ENCODE data around the gene LARP6.
"Not testable (repeated sequence)": the region's sequence is repeated elsewhere in the genome, so short reads cannot be mapped to it uniquely, and the experiment has no call there.

Gene LARP6

DNA sequence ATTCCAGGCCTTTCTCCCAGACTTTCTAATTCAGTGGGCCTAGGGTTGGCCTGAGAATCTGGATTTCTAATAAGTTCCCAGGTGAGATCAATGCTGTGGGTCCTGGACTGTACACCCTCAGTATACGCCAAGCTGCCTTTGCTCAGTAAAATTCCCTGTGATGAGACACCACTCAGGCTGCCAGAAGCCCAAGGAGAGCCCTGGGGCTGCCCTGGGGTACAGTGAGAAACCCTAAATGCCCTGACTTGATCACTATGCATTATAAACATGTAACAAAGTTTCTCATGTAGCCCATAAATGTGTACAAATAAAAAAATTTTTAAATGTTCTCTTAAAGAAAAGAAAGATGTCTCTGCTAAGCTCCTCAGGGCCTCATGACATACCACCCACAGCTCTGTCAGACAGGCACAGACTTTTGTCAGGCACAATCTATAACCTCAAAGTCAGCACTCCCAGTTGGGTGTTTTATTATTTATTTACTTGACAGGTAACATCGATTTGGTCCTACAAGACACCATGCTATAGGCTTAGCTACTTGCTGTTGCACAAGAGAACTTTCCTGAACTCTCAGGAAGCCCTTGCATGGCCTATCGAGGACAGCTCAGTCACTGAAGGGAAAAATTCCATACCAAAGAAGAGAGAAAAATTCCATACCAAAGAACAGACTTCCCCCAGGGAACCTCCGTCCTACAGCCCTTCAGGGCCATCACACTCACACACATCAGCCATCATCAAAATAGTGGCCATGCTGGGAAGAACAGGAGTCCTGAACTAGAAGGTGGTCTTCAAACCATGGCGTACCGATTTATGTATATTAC, 22.7 kb downstream of the LARP6 start:
- in situ Hi-C loops (cut with MboI; ENCODE audit: low sequenced_read_pairs), result no loop called here

- in situ Hi-C loops (cut with MboI; ENCODE audit: low sequenced_read_pairs), result no loop called here
Measured at GRCh38 chr15:70830615-70831014, 23.3 kb downstream of the LARP6 start.

GRCh38 chr15:70829371-70830166, 24.4 kb downstream of the LARP6 start:
- in situ Hi-C loops (cut with MboI; ENCODE audit: low sequenced_read_pairs), result no loop called here

DNA sequence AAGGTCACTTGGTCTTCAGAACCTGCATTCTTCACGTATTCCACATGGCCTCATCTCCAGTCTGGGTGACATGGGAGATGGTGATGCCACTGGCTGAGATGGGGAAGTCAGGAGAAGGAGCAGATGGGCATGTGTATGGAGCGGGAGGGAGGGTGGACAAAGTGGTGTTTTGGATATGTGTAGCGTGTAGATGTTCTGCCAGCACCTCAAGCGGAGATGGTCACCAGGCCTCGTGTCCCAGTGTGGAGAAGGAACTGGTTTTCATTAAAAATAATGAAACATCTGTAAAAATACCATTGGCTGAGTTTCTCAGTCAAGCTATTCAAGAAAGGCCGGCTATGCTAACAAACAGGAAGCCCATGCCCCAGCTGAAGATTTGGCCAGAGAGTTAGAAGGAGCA, 26.2 kb downstream of the LARP6 start:
- in situ Hi-C loops (cut with MboI; ENCODE audit: low sequenced_read_pairs), result no loop called here

DNA sequence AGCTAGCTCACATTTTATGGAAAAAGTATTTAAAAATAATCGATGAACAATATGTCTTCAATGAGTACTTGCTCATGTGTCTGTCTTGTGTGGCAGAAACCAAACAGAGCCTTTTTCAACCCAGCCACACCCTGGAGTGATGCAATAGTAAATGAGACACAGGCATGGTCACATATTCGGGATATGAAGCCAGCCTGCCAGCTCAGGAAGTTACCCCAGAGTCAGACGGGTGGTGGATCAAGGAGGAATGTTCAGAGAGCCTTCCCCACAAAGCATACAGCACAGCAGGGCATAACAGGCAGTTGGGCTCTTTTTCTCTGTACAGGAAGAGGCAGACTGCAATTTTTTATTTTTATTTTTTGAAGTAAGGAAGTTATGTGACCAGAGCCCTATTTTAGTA, 27.3 kb downstream of the LARP6 start:
- in situ Hi-C loops (cut with MboI; ENCODE audit: low sequenced_read_pairs), result no loop called here

- in situ Hi-C loops (cut with MboI; ENCODE audit: low sequenced_read_pairs), result no loop called here
Measured at GRCh38 chr15:70825841-70826240, 28.1 kb downstream of the LARP6 start.

GRCh38 chr15:70823196-70823595, 30.8 kb downstream of the LARP6 start:
- in situ Hi-C loops (cut with MboI; ENCODE audit: low sequenced_read_pairs), result no loop called here

- in situ Hi-C loops (cut with MboI; ENCODE audit: low sequenced_read_pairs), result no loop called here
Measured at GRCh38 chr15:70820214-70820613, 33.7 kb downstream of the LARP6 start.

DNA sequence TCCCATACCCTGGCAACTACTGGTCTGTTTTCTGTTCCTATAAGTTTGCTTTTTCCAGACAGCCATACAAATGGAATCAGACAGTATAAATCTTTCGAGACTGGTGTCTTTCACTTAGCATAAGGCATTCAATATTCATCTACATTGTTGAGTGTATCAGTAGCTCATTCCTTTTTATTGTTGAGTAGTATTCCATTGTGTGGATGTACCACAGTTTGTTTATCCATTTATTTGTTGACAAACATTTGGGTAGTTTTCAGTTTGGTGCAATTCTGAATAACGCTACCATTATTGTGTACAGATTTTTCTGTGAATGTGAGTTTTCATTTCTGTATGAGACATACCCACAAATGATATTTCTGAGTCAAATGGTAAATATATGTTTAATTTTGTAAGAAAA, 35.4 kb downstream of the LARP6 start:
- in situ Hi-C loops (cut with MboI; ENCODE audit: low sequenced_read_pairs), result no loop called here

- in situ Hi-C loops (cut with MboI; ENCODE audit: low sequenced_read_pairs), result no loop called here
Measured at GRCh38 chr15:70817266-70817665, 36.7 kb downstream of the LARP6 start.

GRCh38 chr15:70815604-70816003, 38.4 kb downstream of the LARP6 start:
- in situ Hi-C loops (cut with MboI; ENCODE audit: low sequenced_read_pairs), result no loop called here

DNA sequence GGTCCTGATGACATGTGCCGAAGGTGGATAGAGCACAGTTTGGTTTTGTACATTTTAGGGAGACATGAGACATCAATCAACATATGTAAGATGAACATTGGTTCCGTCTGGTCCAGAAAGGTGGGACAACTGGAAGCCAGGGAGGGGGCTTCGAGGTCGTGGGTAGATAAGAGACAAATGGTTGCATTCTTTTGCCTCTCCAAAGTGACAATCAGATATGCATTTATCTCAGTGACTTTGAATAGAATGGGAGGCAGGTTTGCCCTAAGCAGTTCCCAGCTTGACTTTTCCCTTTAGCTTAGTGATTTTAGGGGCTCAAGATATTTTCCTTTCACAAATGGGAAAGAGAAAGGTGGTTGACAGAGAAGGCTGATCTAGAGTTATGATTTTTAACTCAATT, 38.9 kb downstream of the LARP6 start:
- in situ Hi-C loops (cut with MboI; ENCODE audit: low sequenced_read_pairs), result not testable (repeated sequence)

DNA sequence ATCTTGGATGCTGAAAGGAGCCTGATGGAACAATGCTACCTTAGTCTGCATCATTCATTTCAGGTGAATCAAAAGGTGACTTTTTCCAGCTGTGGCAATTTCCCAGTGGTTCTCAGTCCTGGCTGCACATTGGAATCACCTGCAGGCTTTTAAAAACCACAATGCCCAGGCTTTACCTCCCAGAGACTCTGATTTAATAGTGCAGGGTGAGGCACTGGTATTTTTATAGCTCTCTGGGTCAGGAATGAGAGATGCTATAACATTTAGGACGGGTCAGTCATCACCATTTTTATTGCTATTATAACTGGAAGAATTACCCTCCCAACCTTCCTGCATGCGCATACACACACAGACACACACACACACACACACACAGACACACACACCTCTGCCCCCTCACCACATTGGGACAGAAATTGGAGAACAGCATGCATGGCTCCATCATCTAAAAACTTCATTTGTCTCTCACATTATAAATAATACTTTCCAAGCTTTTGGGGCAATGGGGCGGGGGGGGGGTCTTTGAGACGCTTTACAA, 41.1 kb downstream of the LARP6 start:
- in situ Hi-C loops (cut with MboI; ENCODE audit: low sequenced_read_pairs), result no loop called here

DNA sequence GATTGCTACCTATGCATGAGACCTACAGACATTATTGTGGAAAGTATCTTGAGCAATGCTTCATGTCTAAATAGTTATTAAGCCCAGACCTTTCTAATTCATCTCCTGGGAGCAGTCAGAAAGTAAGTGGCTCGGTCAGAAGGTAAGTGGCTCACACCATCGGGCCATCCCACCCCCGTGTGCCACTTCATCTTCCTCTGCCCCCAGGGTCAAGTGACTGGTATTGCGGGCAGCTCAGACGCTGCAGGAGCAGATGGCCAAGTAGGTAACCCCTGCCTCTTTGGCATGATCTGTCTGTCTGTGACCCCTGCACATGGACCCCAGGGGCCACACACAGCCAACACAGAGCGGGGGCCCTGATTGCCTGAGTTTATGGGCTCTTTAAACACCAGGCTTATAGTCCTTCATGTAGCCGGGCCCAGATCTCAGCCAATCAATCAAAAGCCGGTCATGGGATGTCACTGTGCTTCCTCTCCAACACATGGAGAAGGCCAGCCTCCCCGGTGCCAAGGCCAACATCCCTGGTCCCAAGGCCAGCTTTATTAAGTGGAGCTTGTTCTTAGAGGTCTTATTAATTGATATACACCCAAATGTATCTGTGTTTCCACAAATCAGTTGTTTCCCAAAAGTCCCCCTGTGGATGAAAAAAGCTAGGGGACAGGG, 42.9 kb downstream of the LARP6 start:
- in situ Hi-C loops (cut with MboI; ENCODE audit: low sequenced_read_pairs), result no loop called here

DNA sequence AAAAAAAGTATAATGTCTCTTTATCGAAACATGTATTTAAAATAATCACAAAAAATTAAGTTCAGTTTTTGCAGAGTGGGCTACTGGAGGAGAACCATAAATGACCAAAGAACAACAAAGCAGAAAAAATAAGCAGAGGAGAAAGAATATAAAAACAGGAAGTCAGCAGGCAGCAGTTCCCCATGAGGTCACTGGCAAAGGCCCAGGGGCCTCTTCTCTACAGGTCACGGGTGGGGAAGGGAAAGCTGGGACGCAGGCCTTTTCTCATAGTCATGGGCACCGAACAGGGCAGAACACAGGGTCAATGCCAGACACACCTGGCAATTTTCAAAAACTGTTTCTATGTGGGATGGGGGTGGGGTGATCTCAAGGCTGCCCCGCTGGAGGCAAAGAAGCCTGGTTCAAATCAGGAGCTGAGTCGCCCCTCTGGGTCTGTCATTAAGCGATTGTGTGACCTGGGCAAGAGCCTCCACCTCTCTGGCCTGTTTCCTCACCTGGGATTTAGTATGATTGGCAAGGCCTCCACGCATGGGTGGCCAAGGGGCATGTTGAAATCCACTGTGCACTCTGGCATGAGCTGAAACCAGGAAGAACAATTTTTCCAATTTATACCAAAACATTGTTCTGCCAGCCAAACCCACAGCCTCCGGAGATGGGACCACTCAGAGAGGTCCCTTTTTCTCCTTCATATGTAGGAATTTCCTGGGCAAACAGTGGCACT, 46.8 kb downstream of the LARP6 start:
- in situ Hi-C loops (cut with MboI; ENCODE audit: low sequenced_read_pairs), result no loop called here

DNA sequence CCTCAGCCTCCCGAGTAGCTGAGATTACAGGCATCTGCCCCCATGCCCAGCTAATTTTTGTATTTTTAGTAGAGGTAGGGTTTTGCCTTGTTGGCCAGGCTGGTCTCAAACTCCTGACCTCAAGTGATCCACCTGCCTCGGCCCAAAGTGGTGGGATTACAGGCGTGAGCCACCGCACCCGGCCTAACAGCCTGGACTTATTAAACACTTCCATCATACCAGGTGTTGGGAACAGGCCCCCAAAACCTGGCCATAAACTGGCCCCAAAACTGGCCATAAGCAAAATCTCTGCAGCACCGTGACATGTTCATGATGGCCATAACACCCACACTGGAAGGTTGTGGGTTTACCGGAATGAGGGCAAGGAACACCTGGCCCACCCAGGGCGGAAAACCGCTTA, 49.6 kb downstream of the LARP6 start:
- in situ Hi-C loops (cut with MboI; ENCODE audit: low sequenced_read_pairs), result not testable (repeated sequence)

DNA sequence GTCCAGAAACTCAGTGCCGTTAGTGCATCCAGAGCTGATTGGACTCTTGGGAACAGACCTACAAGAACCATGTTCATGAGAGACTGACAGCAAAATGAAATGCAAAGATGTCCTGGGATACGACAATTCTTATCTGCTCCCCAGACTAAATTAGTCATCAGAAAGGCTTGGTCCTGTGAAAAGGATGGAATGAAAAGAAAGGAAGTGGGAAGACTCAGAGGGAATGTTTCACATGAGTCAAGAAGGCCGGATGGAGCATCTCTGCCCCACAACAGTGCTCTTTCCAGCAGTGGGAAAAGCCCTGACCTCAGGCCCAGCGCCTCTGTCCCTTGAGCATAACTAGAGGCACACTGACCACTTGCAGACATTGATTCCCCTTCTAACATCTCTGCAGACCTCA, 51.3 kb downstream of the LARP6 start:
- in situ Hi-C loops (cut with MboI; ENCODE audit: low sequenced_read_pairs), result no loop called here

- in situ Hi-C loops (cut with MboI; ENCODE audit: low sequenced_read_pairs), result no loop called here
Measured at GRCh38 chr15:70801109-70801508, 52.8 kb downstream of the LARP6 start.

DNA sequence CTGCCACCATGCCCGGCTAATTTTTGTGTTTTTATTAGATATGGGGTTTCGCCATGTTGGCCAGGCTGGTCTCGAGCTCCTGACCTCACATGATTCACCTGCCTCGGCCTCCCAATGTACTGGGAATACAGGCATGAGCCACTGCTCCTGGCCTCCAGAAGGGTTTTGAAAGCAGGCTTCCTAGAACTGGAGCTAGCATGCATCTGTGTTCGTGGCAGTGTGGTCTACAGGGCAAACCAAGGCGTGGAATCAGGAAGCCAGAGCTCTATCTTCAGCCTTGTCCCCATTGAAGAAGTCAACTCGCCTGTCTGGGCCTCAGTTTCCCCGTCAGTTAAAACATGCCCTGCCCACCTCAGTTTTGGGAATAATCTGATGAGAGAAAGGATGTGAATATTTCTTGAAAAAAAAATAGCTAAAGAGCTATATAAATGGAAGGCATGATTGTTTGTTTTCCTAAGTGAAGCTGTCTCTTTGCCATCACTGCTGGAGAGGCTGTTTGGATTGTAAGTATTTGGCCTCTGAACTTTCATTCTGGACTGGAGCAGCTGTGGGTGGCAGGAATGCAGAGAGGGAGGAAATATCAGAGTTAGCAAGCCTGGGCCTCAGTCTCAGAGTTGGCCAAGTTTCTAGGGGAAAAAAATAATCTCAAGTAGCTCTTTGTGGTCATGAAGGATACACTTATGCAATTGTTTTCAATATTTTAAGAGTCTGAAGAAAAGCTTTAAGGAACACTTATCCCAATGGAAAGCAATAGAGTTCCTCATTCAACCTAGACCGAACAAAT, 54.1 kb downstream of the LARP6 start:
- in situ Hi-C loops (cut with MboI; ENCODE audit: low sequenced_read_pairs), result no loop called here

DNA sequence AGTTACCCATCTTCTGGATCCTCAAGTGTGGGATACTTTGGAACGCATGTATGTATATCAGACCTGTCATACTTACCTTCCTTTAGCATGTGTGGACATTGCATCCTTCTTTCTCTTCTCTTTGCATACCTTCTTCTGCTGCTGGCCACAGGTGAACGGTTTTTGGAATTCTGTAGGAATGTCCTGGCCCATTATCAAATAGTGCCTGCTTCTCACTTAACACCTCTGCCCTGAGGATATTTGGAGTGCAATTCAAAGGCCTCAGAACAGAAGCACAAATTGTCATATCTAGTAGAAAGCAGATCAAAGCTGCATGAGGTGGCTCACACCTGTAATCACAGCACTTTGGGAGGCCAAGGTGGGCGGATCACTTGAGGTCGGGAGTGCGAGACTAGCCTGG, 56.5 kb downstream of the LARP6 start:
- in situ Hi-C loops (cut with MboI; ENCODE audit: low sequenced_read_pairs), result no loop called here

All from HL-60/S4 treated with retinoic acid at 250 ng/mL for 4 days and 3 days (cell line).